Stimulated activated CD4-positive, alpha-beta T cell treated with anti-CD3 and anti-CD28 coated beads, Interleukin-12 subunit alpha, Interleukin-12 subunit beta, amount 100 ng/mL, for 48 hours (primary cell): ENCODE results near the gene GARIN5A.
"Not testable (repeated sequence)": the region's sequence is repeated elsewhere in the genome, so short reads cannot be mapped to it uniquely, and the experiment has no call there.

Experiments
- DNase-seq, 3 donors: peaks; one replicate each; pipeline ENCODE4 v3.0.0-alpha.2; 2020; ENCODE audit warnings: low read depth in 2 of 3, low spot score in 1 of 3

The GARIN5A gene

DNA sequence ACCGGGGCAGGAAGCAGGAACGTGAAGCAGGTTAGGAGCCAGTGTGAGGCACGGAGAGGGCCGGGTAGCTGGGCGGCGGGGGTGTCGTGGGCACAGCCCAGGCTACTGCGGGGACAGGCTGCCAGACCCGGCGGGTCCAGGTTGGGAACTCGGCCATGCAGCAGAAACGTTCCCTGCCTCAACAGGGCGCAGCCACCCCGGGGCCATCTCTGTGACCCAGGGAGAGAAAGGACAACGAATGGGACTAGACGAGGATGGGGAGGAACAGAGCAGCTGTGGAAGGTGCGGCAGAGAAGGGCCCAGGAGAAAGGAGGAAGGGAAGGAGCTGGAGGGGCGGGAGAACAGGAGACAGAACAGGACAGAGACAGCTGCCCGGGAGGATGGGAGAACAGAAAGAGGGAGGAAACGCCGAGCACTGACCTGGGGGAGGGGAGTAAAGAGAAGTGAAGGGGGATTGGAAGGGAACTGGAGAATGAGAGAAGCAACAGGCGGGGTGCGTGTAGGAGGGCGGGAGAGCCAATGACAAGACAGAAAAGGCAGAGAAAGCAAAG is 12.9 kb upstream of the GARIN5A start:
- no peak for DNase-seq

DNA sequence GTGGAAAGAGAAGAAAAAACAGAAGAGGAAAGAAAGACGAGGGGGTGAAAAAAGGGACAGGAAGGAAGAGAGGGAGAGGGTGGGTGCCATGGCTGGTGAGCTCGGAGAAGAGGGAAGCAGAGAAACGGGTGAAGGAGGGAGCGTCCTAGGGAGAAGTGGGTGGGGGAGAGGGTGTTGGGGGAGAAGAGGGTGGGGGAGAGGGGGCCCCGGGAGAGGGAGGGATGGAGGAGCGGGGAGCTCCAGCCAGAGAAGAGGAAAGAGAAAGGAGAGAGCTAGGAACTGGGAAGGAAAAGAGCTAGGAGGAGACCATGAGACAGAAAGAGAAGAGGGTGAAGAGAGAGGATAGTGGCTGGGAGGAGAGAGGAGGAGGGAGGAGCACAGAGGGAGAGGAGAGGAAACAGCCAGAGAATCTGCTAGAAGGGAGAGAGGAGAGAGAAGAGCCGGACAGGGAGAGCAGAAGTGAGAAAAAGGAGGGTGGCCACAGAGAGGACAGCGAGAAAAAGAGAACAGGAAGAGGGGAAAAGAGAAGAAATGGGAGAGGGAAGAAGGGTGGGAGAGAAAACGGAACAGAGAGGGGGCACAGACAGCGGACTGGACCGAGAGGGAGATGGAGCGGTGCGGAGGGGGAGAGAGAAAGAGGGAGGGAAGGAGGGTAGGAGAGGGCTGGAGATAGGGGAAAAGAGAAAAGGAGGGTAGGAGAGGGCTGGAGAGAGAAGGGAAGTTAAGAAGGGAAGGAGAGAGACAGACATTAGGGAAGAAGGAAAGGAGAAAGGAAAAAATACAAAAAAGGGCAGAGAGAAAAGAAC is 11.9 kb upstream of the GARIN5A start:
- DNase-seq: no peak

GRCh38 chr19:50486823-50487515 is 10.3 kb upstream of the GARIN5A start:
- peak; percentile 63 to 76 (median 65) for DNase-seq

DNA sequence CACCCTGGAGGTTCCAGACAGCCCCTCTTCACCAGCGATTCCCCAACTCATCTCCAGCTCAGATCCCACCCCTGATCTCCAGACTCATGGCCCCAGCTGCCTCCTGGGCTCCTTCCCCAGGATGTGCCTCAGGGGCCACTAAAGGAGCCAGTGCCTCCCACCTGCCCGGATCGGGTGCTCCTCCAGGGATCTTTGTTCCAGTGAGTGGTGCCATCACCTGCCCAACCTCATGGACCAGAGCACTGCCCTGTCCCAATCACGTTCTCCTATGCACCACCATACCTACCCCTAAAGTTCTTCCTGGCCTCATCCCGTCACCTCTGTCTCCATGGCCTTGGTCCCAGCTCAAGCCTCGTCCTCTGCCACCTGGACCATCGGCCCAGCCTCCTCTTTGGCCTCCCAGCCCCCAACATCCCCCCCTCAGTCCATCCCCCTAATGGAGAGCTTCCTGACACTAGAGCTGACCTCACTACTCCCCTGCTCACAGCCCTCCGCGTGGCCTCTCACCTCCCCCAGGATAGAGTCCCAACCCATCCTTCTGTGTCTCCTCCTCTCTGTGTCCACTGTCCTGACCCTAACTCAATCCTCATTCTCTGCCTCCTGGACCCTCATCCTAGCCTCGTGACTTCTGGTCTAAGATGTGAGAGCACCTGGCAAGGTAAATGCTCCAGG is 8.8 kb upstream of the GARIN5A start:
- no peak for DNase-seq

DNA sequence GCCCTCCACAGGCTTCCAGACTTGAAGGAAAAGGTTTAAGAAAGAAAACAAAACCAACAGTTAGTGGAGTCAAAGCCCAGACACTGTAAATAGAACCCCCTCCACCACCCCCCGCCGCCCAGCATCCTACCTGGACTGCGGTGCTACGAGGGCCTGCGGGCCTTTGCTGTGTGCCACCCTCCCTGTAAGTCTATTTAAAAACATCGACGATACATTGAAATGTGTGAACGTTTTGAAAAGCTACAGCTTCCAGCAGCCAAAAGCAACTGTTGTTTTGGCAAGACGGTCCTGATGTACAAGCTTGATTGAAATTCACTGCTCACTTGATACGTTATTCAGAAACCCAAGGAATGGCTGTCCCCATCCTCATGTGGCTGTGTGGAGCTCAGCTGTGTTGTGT is 6.3 kb upstream of the GARIN5A start:
- no peak for DNase-seq

GRCh38 chr19:50482271-50482855 is 5.7 kb upstream of the GARIN5A start:
- no peak for DNase-seq

DNA sequence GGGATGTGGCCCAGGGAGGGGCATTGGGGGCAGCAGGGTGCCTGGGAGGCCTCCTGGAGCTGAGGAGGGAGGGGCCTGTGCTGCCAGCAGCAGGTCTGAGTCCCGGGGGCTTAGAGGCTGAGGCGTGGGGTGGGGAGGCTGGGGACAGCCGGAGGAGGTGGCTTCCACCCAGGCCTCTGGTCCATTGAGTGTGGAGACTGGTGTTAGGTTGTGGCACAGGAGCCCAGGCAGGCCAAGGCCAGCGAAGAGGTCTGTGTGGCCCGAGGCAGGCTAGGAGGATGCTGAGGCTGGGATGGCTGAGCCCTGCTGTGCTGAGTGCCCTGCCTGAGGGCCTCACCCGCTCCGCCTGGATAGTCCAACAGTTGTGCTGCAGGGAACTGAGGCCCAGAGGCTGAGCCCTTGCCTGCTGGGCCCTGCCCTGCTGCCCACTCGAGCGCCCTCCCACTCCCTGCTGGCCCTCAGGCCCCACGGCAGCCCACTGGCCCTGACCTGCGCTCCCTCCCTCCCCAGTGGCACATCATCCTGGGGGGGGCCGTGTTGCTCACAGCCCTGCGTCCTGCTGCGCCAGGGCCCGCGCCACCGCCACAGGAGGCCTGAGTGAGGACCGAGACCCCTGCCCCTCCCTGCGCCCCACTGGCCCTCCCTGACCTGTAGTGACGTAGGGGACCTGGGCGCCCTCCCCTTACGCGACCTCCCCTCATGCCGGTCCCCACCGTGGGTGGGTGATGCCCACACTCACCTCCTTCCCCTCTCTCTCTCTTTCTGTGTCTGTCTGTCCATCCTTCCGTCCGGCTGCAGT is 4.9 kb upstream of the GARIN5A start:
- DNase-seq: no peak

- DNase-seq: no peak
Observed at GRCh38 chr19:50480281-50481111, 3.8 kb upstream of the GARIN5A start.

DNA sequence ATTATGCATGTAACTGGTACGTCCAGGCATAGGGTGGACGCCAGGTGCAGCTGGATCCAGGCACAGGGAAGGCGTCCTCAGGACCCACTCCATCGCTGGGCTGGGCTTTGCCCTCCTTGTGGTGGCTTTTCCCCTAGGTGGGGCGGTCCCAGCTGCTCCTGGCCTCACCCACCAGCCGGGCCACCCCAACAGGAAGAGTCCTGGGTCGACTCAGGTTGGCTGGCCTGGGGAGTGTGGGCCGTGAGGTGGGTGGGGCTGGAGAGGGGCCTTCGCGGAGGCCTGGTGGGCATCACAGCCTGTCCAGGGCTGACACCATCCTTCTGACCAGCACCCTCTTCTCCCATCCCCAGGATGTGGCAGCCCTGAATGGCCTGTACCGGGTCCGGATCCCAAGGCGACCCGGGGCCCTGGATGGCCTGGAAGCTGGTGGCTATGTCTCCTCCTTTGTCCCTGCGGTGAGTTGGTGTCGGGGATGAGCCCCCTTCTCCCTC is 3.2 kb upstream of the GARIN5A start:
- no peak for DNase-seq

DNA sequence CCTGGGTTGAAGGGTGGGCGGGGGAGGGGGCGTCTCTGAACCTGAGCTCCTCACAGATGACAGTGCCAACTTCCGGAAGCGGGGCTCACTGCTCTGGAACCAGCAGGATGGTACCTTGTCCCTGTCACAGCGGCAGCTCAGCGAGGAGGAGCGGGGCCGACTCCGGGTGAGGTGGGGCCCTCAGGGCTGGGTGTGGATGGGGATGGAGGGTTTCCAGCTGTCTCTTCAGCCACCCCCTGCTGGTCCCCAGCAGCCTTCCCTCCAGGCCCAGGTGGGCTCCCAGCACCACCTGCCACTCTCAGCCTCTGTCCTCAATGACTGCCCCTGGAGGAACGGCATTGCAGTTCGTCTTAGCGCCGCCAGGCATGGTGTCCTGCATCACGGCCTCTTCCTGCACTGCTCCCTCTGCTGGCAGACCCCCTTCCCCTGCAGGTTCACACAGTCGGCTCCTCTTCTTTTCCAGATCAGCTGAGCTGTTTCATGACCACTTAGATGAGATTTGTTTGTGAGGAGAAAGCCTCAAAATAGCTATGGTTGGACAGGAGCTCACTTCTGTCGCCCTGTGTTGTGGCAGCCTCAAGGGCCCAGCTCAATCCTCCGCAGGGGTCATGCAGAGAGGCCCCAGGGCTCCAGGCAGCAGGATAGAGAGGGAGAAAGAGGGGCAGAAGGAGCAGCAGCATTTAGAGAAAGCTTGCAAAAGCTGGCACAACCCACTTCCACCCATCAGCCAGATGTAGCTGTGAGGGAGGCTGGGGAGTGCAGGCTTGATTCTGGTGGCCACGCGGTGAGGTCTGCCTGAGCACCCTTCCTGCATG is 2.5 kb upstream of the GARIN5A start:
- DNase-seq: no peak

DNA sequence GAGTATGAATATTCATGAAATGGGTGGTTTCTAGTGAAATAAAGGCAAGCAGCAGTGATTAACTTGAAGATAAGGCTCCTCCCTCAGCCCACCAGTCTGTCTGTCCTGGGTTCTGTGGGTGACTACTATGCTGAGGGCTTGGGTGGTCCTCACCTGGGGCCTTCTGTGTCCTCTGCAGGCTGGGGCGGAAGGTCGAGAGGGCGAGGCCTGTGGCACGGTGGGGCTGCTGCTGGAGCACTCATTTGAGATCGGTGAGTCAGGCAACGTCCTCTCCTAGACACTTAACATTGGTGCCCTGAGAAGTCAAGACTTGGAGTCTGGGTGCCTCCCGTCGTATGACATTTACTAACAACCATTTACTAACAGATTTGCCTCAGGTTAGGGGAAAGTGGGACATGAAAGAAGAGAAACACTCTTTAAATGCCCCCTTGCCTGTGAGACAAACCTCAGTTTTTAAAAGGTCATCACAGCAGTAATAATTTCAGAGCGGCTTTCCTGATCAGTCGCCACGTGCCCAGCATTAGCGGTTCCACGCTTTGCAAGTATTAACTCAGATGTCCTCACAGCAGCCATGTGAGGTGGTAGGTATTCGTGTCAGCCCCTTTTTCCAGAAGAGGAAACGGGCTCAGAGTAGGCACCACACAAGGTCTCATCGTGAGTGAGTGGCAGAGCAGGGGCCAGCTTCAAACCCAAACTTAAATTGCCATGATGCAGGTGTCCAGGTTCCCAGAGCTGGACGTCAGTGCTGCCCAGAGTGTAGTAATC is 1.3 kb upstream of the GARIN5A start:
- DNase-seq: no peak

DNA sequence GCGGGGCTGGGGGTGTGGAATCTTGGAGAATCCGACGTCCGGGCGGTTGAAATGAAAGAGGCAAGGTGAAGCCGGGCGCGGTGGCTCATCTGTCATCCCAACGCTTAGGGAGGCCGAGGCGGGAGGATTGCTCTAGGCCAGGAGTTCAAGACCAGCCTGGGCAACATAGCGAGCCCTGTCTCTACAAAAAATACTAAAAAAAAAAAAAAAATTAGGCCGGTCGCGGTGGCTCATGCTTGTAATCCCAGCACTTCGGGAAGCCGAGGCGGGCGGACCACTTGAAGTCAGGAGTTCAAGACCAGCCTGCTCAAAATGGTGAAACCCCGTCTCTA is 225 bp upstream of the GARIN5A start:
- no peak for DNase-seq

- DNase-seq: no peak
Observed at GRCh38 chr19:50475736-50476223, 868 bp downstream of the GARIN5A start.

- no peak for DNase-seq
Observed at GRCh38 chr19:50475101-50475568, 1.5 kb downstream of the GARIN5A start.

DNA sequence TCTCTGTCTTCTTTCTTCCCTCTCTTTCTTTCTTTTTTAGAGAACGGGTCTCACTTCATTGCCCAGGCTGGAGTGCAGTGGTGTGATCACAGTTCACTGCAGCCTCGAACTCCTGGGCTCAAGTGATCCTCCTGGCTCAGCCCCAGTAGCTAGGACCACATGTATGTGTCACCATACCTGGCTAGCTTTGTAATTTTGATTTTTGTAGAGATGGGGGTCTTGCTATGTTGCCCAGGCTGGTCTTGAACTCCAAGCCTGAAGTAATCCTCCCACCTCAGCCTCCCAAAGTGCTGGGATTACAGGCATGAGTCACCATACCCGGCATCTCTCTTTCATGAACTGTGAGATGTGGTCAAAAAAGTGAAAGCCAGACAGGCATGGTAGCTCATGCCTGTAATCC is 3.3 kb downstream of the GARIN5A start:
- not testable (repeated sequence) for DNase-seq

DNA sequence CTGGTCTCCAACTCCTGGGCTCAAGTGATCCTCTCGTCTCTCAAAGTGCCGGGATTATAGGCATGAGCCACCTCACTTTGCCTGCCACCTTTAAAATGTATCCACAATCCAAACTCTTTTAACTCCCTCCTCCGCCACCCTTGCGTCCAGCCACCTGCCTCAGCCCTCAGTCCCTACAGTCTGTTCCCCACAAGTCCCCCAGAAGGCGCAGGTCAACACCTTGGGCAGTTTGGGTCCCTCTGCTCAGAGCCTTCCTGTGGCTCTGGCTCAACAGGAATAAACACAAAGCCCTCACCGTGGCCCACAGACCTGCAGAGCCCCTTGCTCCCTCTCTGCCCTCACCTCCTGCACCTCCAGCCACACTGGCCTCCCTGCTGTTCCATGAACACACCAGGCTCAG is 7.8 kb downstream of the GARIN5A start:
- DNase-seq: no peak

- no peak for DNase-seq
Observed at GRCh38 chr19:50467566-50467965, 9.1 kb downstream of the GARIN5A start.

DNA sequence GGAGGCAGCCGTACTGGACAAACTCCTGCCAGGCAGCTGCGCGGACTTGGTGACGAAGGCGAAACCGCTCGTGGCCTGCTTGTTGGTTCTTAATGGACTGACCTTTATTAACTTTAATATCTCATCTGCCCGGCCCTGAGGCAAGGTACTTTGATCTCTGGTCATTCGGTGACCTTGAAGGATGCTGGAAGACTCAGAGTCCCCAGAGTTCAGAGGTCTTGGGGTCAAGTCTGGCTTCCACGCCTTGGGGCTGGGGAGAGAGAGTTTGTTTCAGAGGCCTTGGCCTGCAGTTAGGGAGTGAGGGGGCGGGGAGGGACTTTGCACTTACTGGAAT is 10.0 kb downstream of the GARIN5A start:
- no peak for DNase-seq
